Mesenchymal stem cell (in vitro differentiated cells and primary cell): ENCODE measurements around the gene COIL.
"Not testable (repeated sequence)": the region's sequence is repeated elsewhere in the genome, so short reads cannot be mapped to it uniquely, and the experiment has no call there.

ENCODE experiments used
- DNase-seq: peaks from one replicate; pipeline ENCODE4 v3.0.0-alpha.2; 2013
- H2AFZ ChIP-seq: one replicate; pipeline ENCODE4 v1.6.1; 2013; ENCODE audit warnings: low read depth, mild to moderate bottlenecking, control low read depth, inconsistent platforms, low read length, moderate library complexity
- H2AK5ac ChIP-seq: 2 replicates; pipeline ENCODE4 v1.6.1; 2013; ENCODE audit warnings: low read length, moderate library complexity, mild to moderate bottlenecking, inconsistent platforms; ENCODE audit not compliant: severe bottlenecking
- H2BK120ac ChIP-seq: one replicate; pipeline ENCODE4 v1.6.1; 2013; ENCODE audit warnings: low read depth, mild to moderate bottlenecking, inconsistent platforms, low read length, moderate library complexity
- H2BK12ac ChIP-seq, 2 experiments: one replicate each; pipeline ENCODE4 v1.6.1; 2013; ENCODE audit warnings: inconsistent platforms in 2 of 2, low read length in 2 of 2, mild to moderate bottlenecking in 2 of 2, moderate library complexity in 2 of 2, control low read depth in 1 of 2
- H2BK15ac ChIP-seq: one replicate; pipeline ENCODE4 v1.6.1; 2013; ENCODE audit warnings: mild to moderate bottlenecking, low read depth, inconsistent platforms; ENCODE audit not compliant: poor library complexity, severe bottlenecking
- H2BK5ac ChIP-seq: 2 replicates; pipeline ENCODE4 v1.6.1; 2013; ENCODE audit warnings: low read depth, mild to moderate bottlenecking, low read length, control low read depth, inconsistent platforms; ENCODE audit not compliant: poor library complexity, severe bottlenecking
- H3K14ac ChIP-seq, 2 experiments: one replicate each; pipeline ENCODE4 v1.6.1; 2013; ENCODE audit warnings: inconsistent platforms in 2 of 2, low read length in 2 of 2, control low read depth in 1 of 2, mild to moderate bottlenecking in 1 of 2, moderate library complexity in 1 of 2
- H3K18ac ChIP-seq, 2 experiments: one replicate each; pipeline ENCODE4 v1.6.1; 2013; ENCODE audit warnings: inconsistent platforms in 2 of 2, low read length in 2 of 2, control low read depth in 1 of 2, low read depth in 1 of 2, mild to moderate bottlenecking in 1 of 2
- H3K23ac ChIP-seq, 2 experiments: one replicate each; pipeline ENCODE4 v1.6.1; 2013; ENCODE audit warnings: inconsistent platforms in 2 of 2, low read length in 2 of 2, mild to moderate bottlenecking in 2 of 2, moderate library complexity in 2 of 2, control low read depth in 1 of 2
- H3K27ac ChIP-seq: 2 replicates; pipeline ENCODE4 v1.5.1; 2013; ENCODE audit warnings: mild to moderate bottlenecking, moderate library complexity, low read length, control low read depth, inconsistent platforms; ENCODE audit not compliant: poor library complexity, severe bottlenecking
- H3K27me3 ChIP-seq, 2 experiments: 2 replicates each; pipeline versions ENCODE4 v1.6.1 to v1.7.0; 2013; ENCODE audit warnings: low read length in 2 of 2, mild to moderate bottlenecking in 2 of 2, moderate library complexity in 2 of 2, control low read depth in 1 of 2, inconsistent platforms in 1 of 2; ENCODE audit not compliant: control insufficient read depth in 1 of 2, insufficient read depth in 1 of 2
- H3K36me3 ChIP-seq, 2 experiments: 2 replicates each; pipeline versions ENCODE4 v1.6.1 to v1.7.0; 2013; ENCODE audit warnings: low read length in 2 of 2, control low read depth in 1 of 2, inconsistent platforms in 1 of 2, low read depth in 1 of 2, mild to moderate bottlenecking in 1 of 2; ENCODE audit not compliant: insufficient read depth in 2 of 2, control insufficient read depth in 1 of 2
- H3K4ac ChIP-seq, 2 experiments: one replicate each; pipeline ENCODE4 v1.6.1; 2013; ENCODE audit warnings: inconsistent platforms in 2 of 2, low read length in 2 of 2, mild to moderate bottlenecking in 2 of 2, moderate library complexity in 2 of 2, control low read depth in 1 of 2, low read depth in 1 of 2
- H3K4me1 ChIP-seq: 2 replicates; pipeline ENCODE4 v1.6.1; 2013; ENCODE audit warnings: low read depth, low read length, control low read depth; ENCODE audit not compliant: control insufficient read depth, insufficient read depth
- H3K4me2 ChIP-seq: 2 replicates; pipeline ENCODE4 v1.6.1; 2013; ENCODE audit warnings: low read length, mild to moderate bottlenecking, inconsistent platforms; ENCODE audit not compliant: poor library complexity, severe bottlenecking
- H3K4me3 ChIP-seq, 2 experiments: 2 replicates each; pipeline versions ENCODE4 v1.5.1 to v1.7.0; 2013; ENCODE audit warnings: low read length in 2 of 2, mild to moderate bottlenecking in 2 of 2, control low read depth in 1 of 2, low read depth in 1 of 2; ENCODE audit not compliant: insufficient read depth in 1 of 2
- H3K79me1 ChIP-seq: replicated peaks from 2 replicates; pipeline ENCODE4 v1.6.1; 2013; ENCODE audit warnings: mild to moderate bottlenecking, control low read depth, low read length, inconsistent platforms; ENCODE audit not compliant: poor library complexity, severe bottlenecking
- H3K9ac ChIP-seq: 2 replicates; pipeline ENCODE4 v1.7.0; 2013; ENCODE audit warnings: mild to moderate bottlenecking, low read length, moderate library complexity
- H3K9me3 ChIP-seq: 2 replicates; pipeline ENCODE4 v1.7.0; 2013; ENCODE audit warnings: mild to moderate bottlenecking, low read length; ENCODE audit not compliant: control insufficient read depth
- H4K8ac ChIP-seq: one replicate; pipeline ENCODE4 v1.6.1; 2013; ENCODE audit warnings: inconsistent platforms, mild to moderate bottlenecking, low read length, moderate library complexity
- H4K91ac ChIP-seq: one replicate; pipeline ENCODE4 v1.6.1; 2013; ENCODE audit warnings: mild to moderate bottlenecking, low read length, inconsistent platforms
- WGBS: methylation state at CpG from one replicate; pipeline ENCODE4 v1.1.7; 2013; ENCODE audit warnings: mixed read lengths; 5-methylcytosine and 5-hydroxymethylcytosine counted together

Gene COIL

DNA sequence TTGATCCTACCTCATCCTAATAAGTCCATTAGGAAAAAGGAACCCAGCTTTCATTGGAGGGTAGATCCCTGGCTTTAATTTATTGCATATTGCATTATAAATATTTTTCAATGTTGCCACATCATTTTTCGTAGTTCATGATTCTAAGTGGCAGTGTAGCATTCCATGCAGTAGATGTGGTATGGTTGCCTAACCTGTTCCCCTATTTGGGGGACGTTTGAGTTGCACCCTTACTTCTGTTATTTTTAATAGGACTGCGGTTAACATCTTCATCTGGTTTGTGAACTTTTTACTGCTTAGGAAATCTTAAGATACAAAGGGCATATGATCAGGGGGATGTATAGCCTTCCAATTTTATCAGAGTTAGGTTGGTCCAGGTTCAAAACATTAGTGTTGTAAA, 22.5 kb upstream of the COIL start:
- Histone ChIP-seq H2BK120ac (no peak overlapping the region), H3K18ac (no peak overlapping the region), H3K9me3 (no peaks in the 10 kb centered on the region), H3K23ac (no peak overlapping the region), H2AK5ac (no peak overlapping the region), H2BK15ac (no peak overlapping the region), H3K4me1 (peaks cover 2% of the 10 kb centered on the region), H4K8ac (no peak overlapping the region), H3K27me3 (no peaks in the 10 kb centered on the region), H3K79me1 (peaks cover 7% of the 10 kb centered on the region), H4K91ac (no peak overlapping the region), H2BK12ac (no peak overlapping the region), H3K36me3 (peaks cover 10 to 54% of the 10 kb centered on the region in 2 experiments), H3K4ac (no peak overlapping the region), H3K4me3 (no peak overlapping the region), H3K4me2 (no peak overlapping the region), H3K14ac (no peak overlapping the region), H2BK5ac (no peak overlapping the region), H2AFZ (no peak overlapping the region), H3K9ac (no peak overlapping the region), H3K27ac (no peak overlapping the region)
- 84% methylated on average over 3 of the region's 3 CpGs for WGBS
- no peak for DNase-seq

GRCh38 chr17:56982312-56982711, 21.5 kb upstream of the COIL start:
- no peaks in the 10 kb centered on the region for H3K27me3 ChIP-seq
- no peak overlapping the region for H4K8ac ChIP-seq
- no peak overlapping the region for H3K9ac ChIP-seq
- H3K18ac ChIP-seq = no peak overlapping the region
- no peak overlapping the region for H3K4me2 ChIP-seq
- no peak overlapping the region for H3K23ac ChIP-seq
- H2BK15ac ChIP-seq = no peak overlapping the region
- H2AFZ ChIP-seq = no peak overlapping the region
- peaks cover 2% of the 10 kb centered on the region for H3K4me1 ChIP-seq
- H3K36me3 ChIP-seq = peaks cover 10 to 44% of the 10 kb centered on the region in 2 experiments
- H3K79me1 ChIP-seq = peaks cover 7% of the 10 kb centered on the region
- WGBS = 95% methylated on average over 8 of the region's 8 CpGs
- H4K91ac ChIP-seq = no peak overlapping the region
- no peak for DNase-seq
- no peak overlapping the region for H3K14ac ChIP-seq
- H2BK5ac ChIP-seq = no peak overlapping the region
- H3K27ac ChIP-seq = no peak overlapping the region
- no peak overlapping the region for H2BK12ac ChIP-seq
- no peaks in the 10 kb centered on the region for H3K9me3 ChIP-seq
- H2AK5ac ChIP-seq = no peak overlapping the region
- H2BK120ac ChIP-seq = no peak overlapping the region
- no peak overlapping the region for H3K4me3 ChIP-seq
- H3K4ac ChIP-seq = no peak overlapping the region

- not testable (repeated sequence) for H3K4me1 ChIP-seq, H4K8ac ChIP-seq, H3K4me2 ChIP-seq, H2BK12ac ChIP-seq, H2BK120ac ChIP-seq, H3K27ac ChIP-seq, H2BK5ac ChIP-seq, H3K18ac ChIP-seq, H3K23ac ChIP-seq, H2BK15ac ChIP-seq, H3K9ac ChIP-seq, DNase-seq, H4K91ac ChIP-seq, H2AK5ac ChIP-seq, H3K14ac ChIP-seq, H2AFZ ChIP-seq, H3K4me3 ChIP-seq, H3K27me3 ChIP-seq, H3K9me3 ChIP-seq, H3K4ac ChIP-seq, H3K79me1 ChIP-seq
- 98% methylated on average over 4 of the region's 12 CpGs for WGBS
- H3K36me3 ChIP-seq = peaks cover 3 to 30% of the 10 kb centered on the region in 2 experiments
These were observed 19.7 kb upstream of the COIL start for GRCh38 chr17:56980526-56980925.

DNA sequence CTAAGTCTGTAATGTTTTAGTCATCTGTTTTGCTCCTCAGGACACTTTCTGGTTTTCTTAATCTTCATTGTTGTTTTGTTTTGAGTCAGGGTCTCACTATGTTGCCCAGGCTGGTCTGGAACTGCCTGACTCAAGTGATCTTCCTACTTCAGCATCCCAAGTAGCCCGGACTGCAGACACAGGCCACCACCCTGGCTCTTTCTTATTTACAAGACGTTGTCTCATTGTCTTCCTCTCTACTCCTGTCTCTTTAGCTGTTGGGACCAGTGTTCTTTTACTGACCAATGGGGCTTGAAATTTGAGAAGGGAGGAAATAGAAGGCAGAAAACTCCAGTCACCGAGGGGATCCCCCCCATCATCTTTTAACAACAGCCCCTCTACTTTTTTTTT, 18.2 kb upstream of the COIL start:
- peak overlapping the region in 1 of 2 experiments; percentile 85 for H3K4me3 ChIP-seq
- no peak overlapping the region for H4K91ac ChIP-seq
- no peak overlapping the region for H4K8ac ChIP-seq
- no peak overlapping the region for H3K14ac ChIP-seq
- H2BK120ac ChIP-seq = no peak overlapping the region
- DNase-seq = peak; percentile 3
- H3K9me3 ChIP-seq = no peaks in the 10 kb centered on the region
- peaks cover 0 to 8% of the 10 kb centered on the region in 2 experiments for H3K27me3 ChIP-seq
- H3K4me2 ChIP-seq = no peak overlapping the region
- H3K9ac ChIP-seq = peak overlapping the region; percentile 82
- H3K4me1 ChIP-seq = peaks cover 2% of the 10 kb centered on the region
- no peak overlapping the region for H3K27ac ChIP-seq
- H2AFZ ChIP-seq = no peak overlapping the region
- H2BK12ac ChIP-seq = no peak overlapping the region
- H2BK15ac ChIP-seq = no peak overlapping the region
- no peak overlapping the region for H3K23ac ChIP-seq
- H3K18ac ChIP-seq = no peak overlapping the region
- no peak overlapping the region for H2BK5ac ChIP-seq
- peaks cover 0 to 18% of the 10 kb centered on the region in 2 experiments for H3K36me3 ChIP-seq
- peaks cover 5% of the 10 kb centered on the region for H3K79me1 ChIP-seq
- no peak overlapping the region for H2AK5ac ChIP-seq
- 91% methylated on average over 1 of the region's 3 CpGs for WGBS
- no peak overlapping the region for H3K4ac ChIP-seq
